Measurements from ENCODE around the gene SPRED3.
"Not testable (repeated sequence)": the region's sequence is repeated elsewhere in the genome, so short reads cannot be mapped to it uniquely, and the experiment has no call there.

The SPRED3 gene

GRCh38 chr19:38422438-38422837, 33.9 kb downstream of the SPRED3 start:
- DNase-seq = no peak

- DNase-seq = no peak
Measured at GRCh38 chr19:38424272-38424671, 35.8 kb downstream of the SPRED3 start.

- DNase-seq = no peak
Measured at GRCh38 chr19:38425222-38425809, 36.8 kb downstream of the SPRED3 start.

GRCh38 chr19:38425810-38426466, 37.4 kb downstream of the SPRED3 start, which contains the start of gene RASGRP4:
TSS of gene RASGRP4 (minus strand) at chr19:38426219. CDS start at chr19:38426091, 128 bp downstream.
- DNase-seq = no peak

GRCh38 chr19:38427035-38427677, 38.7 kb downstream of the SPRED3 start:
- DNase-seq = not testable (repeated sequence)

- no peak for DNase-seq
Measured at GRCh38 chr19:38429055-38429810, 40.7 kb downstream of the SPRED3 start.

GRCh38 chr19:38429811-38430156, 41.3 kb downstream of the SPRED3 start:
- no peak for DNase-seq

- DNase-seq = no peak
Measured at GRCh38 chr19:38430931-38431330, 42.4 kb downstream of the SPRED3 start.

GRCh38 chr19:38433268-38433733, 44.8 kb downstream of the SPRED3 start, which contains the start of gene RYR1:
TSS of gene RYR1 (plus strand) at chr19:38433691. CDS start at chr19:38433830, 139 bp downstream.
- DNase-seq = peak; percentile 88

GRCh38 chr19:38434549-38435051, 46.1 kb downstream of the SPRED3 start:
- DNase-seq = no peak

- DNase-seq = no peak
Measured at GRCh38 chr19:38437295-38437694, 48.8 kb downstream of the SPRED3 start.

- DNase-seq = no peak
Measured at GRCh38 chr19:38437917-38438316, 49.4 kb downstream of the SPRED3 start.

- DNase-seq = no peak
Measured at GRCh38 chr19:38440592-38440991, 52.1 kb downstream of the SPRED3 start.

GRCh38 chr19:38441657-38442348, 53.3 kb downstream of the SPRED3 start:
- no peak for DNase-seq

- DNase-seq = no peak
Measured at GRCh38 chr19:38442736-38443135, 54.2 kb downstream of the SPRED3 start.

GRCh38 chr19:38443458-38443999, 55.0 kb downstream of the SPRED3 start:
- no peak for DNase-seq

- no peak for DNase-seq
Measured at GRCh38 chr19:38444026-38444425, 55.5 kb downstream of the SPRED3 start.

GRCh38 chr19:38445362-38445761, 56.9 kb downstream of the SPRED3 start:
- DNase-seq = no peak

GRCh38 chr19:38448225-38448624, 59.7 kb downstream of the SPRED3 start:
- no peak for DNase-seq
